Type B pancreatic cell (in vitro differentiated cells): ENCODE measurements around the gene FAM168A. TPM values are rescaled to one million over a fixed set of nuclear protein-coding genes. Genes with fewer than 3 reads are reported as not detected.
"Not testable (repeated sequence)": the region's sequence is repeated elsewhere in the genome, so short reads cannot be mapped to it uniquely, and the experiment has no call there.

Source experiments
- DNase-seq: peaks from one replicate; pipeline ENCODE4 v3.0.0; 2021; ENCODE audit warnings: mixed read lengths; ENCODE audit not compliant: unreplicated experiment; ENCODE audit errors: extremely low spot score
- H3K27ac Mint-ChIP-seq: 2 replicates; pipeline ENCODE4 v1.8.0; 2021; ENCODE audit warnings: mild to moderate bottlenecking, mixed read lengths
- H3K27me3 Mint-ChIP-seq: 2 replicates; pipeline ENCODE4 v1.8.0; 2021; ENCODE audit warnings: mixed read lengths
- H3K36me3 Mint-ChIP-seq: 2 replicates; pipeline ENCODE4 v1.8.0; 2021; ENCODE audit warnings: mixed read lengths
- H3K4me1 Mint-ChIP-seq: one replicate; pipeline ENCODE4 v1.8.0; 2021; ENCODE audit warnings: mixed read lengths; ENCODE audit not compliant: unreplicated experiment
- H3K4me3 Mint-ChIP-seq: 2 replicates; pipeline ENCODE4 v1.8.0; 2021; ENCODE audit warnings: mild to moderate bottlenecking, mixed read lengths
- H3K9me3 Mint-ChIP-seq: 2 replicates; pipeline ENCODE4 v1.8.0; 2021; ENCODE audit warnings: mixed read lengths
- CTCF ChIP-seq: fragments of 200-600 bp; sonication (generic); conservative IDR thresholded peaks from 2 replicates; pipeline ENCODE4 v1.5.0; 2021; ENCODE audit warnings: antibody characterized with exemption, mild to moderate bottlenecking
- total RNA-seq: library from RNA; stranded (reverse); gene quantifications from 2 replicates; pipeline ENCODE4 v1.2.1, GENCODE V29; 2021; ENCODE audit warnings: low replicate concordance

FAM168A gene
- total RNA-seq, 1 donor from 2014 or later = 39.6 TPM

GRCh38 chr11:73452726-73453125 is 145.2 kb downstream of the FAM168A start:
- Mint-ChIP-seq H3K9me3 (no peaks in the 10 kb centered on the region), H3K27ac (no peak overlapping the region), H3K4me3 (no peak overlapping the region), H3K4me1 (no peaks in the 10 kb centered on the region), H3K27me3 (no peaks in the 10 kb centered on the region), H3K36me3 (peaks cover 5% of the 10 kb centered on the region)
- DNase-seq = no peak
- TF ChIP-seq CTCF = no peak

- no peak for DNase-seq
- no peak for TF ChIP-seq CTCF
Observed at GRCh38 chr11:73451896-73452295, 146.0 kb downstream of the FAM168A start.

GRCh38 chr11:73446766-73447165 is 151.1 kb downstream of the FAM168A start:
- peaks cover 1% of the 10 kb centered on the region for H3K9me3 Mint-ChIP-seq
- no peaks in the 10 kb centered on the region for H3K27me3 Mint-ChIP-seq
- DNase-seq = no peak
- H3K4me1 Mint-ChIP-seq = no peaks in the 10 kb centered on the region
- no peak overlapping the region for H3K27ac Mint-ChIP-seq
- no peak overlapping the region for H3K4me3 Mint-ChIP-seq
- no peak for TF ChIP-seq CTCF
- H3K36me3 Mint-ChIP-seq = peaks cover 4% of the 10 kb centered on the region

More at GRCh38 chr11:73451896-73452295, 146.0 kb downstream of the FAM168A start:
- Mint-ChIP-seq H3K27ac (no peak overlapping the region), H3K36me3 (peaks cover 8% of the 10 kb centered on the region), H3K4me1 (no peaks in the 10 kb centered on the region), H3K4me3 (no peak overlapping the region), H3K9me3 (no peaks in the 10 kb centered on the region), H3K27me3 (no peaks in the 10 kb centered on the region)

GRCh38 chr11:73445980-73446379 is 151.9 kb downstream of the FAM168A start:
- Mint-ChIP-seq H3K36me3 (peaks cover 7% of the 10 kb centered on the region), H3K27me3 (no peaks in the 10 kb centered on the region), H3K4me1 (no peaks in the 10 kb centered on the region), H3K4me3 (no peak overlapping the region), H3K9me3 (peaks cover 7% of the 10 kb centered on the region), H3K27ac (no peak overlapping the region)
- TF ChIP-seq CTCF = no peak
- DNase-seq = no peak

- peaks cover 27% of the 10 kb centered on the region for H3K4me1 Mint-ChIP-seq
- TF ChIP-seq CTCF = no peak
- H3K9me3 Mint-ChIP-seq = peaks cover 7% of the 10 kb centered on the region
- peaks cover 8% of the 10 kb centered on the region for H3K36me3 Mint-ChIP-seq
- H3K27ac Mint-ChIP-seq = no peak overlapping the region
- no peak overlapping the region for H3K4me3 Mint-ChIP-seq
- H3K27me3 Mint-ChIP-seq = no peaks in the 10 kb centered on the region
- DNase-seq = no peak
Observed at GRCh38 chr11:73439002-73439843, 158.7 kb downstream of the FAM168A start.

GRCh38 chr11:73436859-73437258 is 161.1 kb downstream of the FAM168A start:
- H3K9me3 Mint-ChIP-seq, H3K4me3 Mint-ChIP-seq, H3K27me3 Mint-ChIP-seq, H3K27ac Mint-ChIP-seq, DNase-seq, H3K36me3 Mint-ChIP-seq: not testable (repeated sequence)
- peaks cover 27% of the 10 kb centered on the region for H3K4me1 Mint-ChIP-seq
